Esophagus squamous epithelium (tissue), 4 donors: ENCODE data around the gene TECPR2.

Experiments used
- POLR2A ChIP-seq, 4 donors: fragments of 450-650 bp; IDR thresholded peaks; one replicate each; pipeline ENCODE4 v1.6.1; 2017; ENCODE audit warnings: antibody characterized with exemption in 4 of 4, mild to moderate bottlenecking in 4 of 4, moderate library complexity in 3 of 4
- TF ChIP-seq, protein P1 (sequence below), 6 experiments: fragments of 450-650 bp in 4 of 6; fragments of 200-600 bp in 2 of 6; sonication (generic) in 2 of 6; IDR thresholded peaks; one replicate each; pipeline ENCODE4 v1.5.1; 2016 to 2019; ENCODE audit warnings: antibody characterized with exemption in 6 of 6, mild to moderate bottlenecking in 4 of 6, moderate library complexity in 4 of 6

DNA sequence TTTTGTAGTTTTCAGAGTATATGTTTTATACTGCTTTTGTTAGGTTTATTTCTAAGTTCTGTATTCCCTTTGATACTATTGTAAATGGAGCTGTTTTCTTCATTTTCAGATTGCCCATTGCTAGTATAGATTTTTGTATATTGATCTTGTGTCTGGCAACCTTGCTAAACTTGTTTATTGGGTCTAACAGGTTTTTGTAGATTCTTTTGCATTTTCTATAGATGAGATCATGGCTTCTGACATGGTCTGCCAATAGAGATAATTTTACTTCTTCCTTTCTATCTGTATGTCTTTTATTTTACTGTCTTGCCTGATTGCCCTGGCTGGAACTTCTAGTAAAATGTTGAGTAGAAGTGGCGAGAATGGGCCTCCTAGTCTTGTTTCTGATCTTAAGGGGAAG is 106.5 kb downstream of the TECPR2 start:
- TF ChIP-seq, protein P1, sequence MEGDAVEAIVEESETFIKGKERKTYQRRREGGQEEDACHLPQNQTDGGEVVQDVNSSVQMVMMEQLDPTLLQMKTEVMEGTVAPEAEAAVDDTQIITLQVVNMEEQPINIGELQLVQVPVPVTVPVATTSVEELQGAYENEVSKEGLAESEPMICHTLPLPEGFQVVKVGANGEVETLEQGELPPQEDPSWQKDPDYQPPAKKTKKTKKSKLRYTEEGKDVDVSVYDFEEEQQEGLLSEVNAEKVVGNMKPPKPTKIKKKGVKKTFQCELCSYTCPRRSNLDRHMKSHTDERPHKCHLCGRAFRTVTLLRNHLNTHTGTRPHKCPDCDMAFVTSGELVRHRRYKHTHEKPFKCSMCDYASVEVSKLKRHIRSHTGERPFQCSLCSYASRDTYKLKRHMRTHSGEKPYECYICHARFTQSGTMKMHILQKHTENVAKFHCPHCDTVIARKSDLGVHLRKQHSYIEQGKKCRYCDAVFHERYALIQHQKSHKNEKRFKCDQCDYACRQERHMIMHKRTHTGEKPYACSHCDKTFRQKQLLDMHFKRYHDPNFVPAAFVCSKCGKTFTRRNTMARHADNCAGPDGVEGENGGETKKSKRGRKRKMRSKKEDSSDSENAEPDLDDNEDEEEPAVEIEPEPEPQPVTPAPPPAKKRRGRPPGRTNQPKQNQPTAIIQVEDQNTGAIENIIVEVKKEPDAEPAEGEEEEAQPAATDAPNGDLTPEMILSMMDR (IDR thresholded peaks at IDR 0.05), result no peak
- no peak for TF ChIP-seq POLR2A (IDR thresholded peaks at IDR 0.05)
